ENCODE measurements around the gene EBF3.

- TF ChIP-seq SIN3A (IDR thresholded peaks at IDR 0.05; ENCODE audit: borderline replicate concordance, insufficient read depth, low read length) = no peak
- TF ChIP-seq REST (IDR thresholded peaks at IDR 0.05; ENCODE audit: insufficient read depth in 1 of 2, low read depth in 2 of 2, low read length in 2 of 2) = no peak
- TF ChIP-seq FOXP2 (optimal IDR thresholded peaks at IDR 0.05; ENCODE audit: borderline replicate concordance, extremely low read depth, extremely low read length, insufficient read depth) = no peak
- no peak for TF ChIP-seq TAF1 (IDR thresholded peaks at IDR 0.05; ENCODE audit: borderline replicate concordance, insufficient read depth, low read length)
Observed at GRCh38 chr10:129785536-129785981, 178.5 kb downstream of the EBF3 start.

Data from PFSK-1 (cell line).